ENCODE measurements around the gene TBCCD1. TPM values are rescaled to one million over a fixed set of nuclear protein-coding genes. Genes with fewer than 3 reads are reported as not detected.

Gene TBCCD1
- total RNA-seq, 4 donors from 2014 or later = 16.6 to 19.8 (median 17.6) TPM

- no peak for DNase-seq (ENCODE audit: low spot score in 2 of 2)
- H3K9me3 ChIP-seq = no peaks in the 10 kb centered on the region
- no peak overlapping the region for H3K27ac ChIP-seq
- WGBS = 94% methylated on average over 3 of the region's 3 CpGs
- peaks cover 94% of the 10 kb centered on the region for H3K36me3 ChIP-seq
- H3K4me1 ChIP-seq = no peaks in the 10 kb centered on the region
- H3K27me3 ChIP-seq = no peaks in the 10 kb centered on the region
- no peak for TF ChIP-seq POLR2A (IDR thresholded peaks at IDR 0.05)
- H3K4me3 ChIP-seq = no peak overlapping the region
Observed at GRCh38 chr3:186580785-186581184, 13.6 kb upstream of the TBCCD1 start.

GRCh38 chr3:186577521-186577920, 10.4 kb upstream of the TBCCD1 start:
- no peak overlapping the region for H3K27ac ChIP-seq
- no peaks in the 10 kb centered on the region for H3K27me3 ChIP-seq
- no peaks in the 10 kb centered on the region for H3K4me1 ChIP-seq
- DNase-seq (ENCODE audit: low spot score in 2 of 2) = no peak
- H3K36me3 ChIP-seq = peaks cover 82% of the 10 kb centered on the region
- WGBS = 83% methylated on average over 2 of the region's 2 CpGs
- no peak overlapping the region for H3K4me3 ChIP-seq
- no peaks in the 10 kb centered on the region for H3K9me3 ChIP-seq
- TF ChIP-seq POLR2A (IDR thresholded peaks at IDR 0.05) = no peak
- no peak for TF ChIP-seq CTCF (IDR thresholded peaks at IDR 0.05)
- no peak for TF ChIP-seq EP300 (IDR thresholded peaks at IDR 0.05)

- Histone ChIP-seq H3K4me1 (peaks cover 34% of the 10 kb centered on the region), H3K4me3 (peak overlapping the region; percentile 95), H3K9me3 (no peaks in the 10 kb centered on the region), H3K27me3 (no peaks in the 10 kb centered on the region), H3K36me3 (peaks cover 29% of the 10 kb centered on the region), H3K27ac (no peak overlapping the region)
- 48% methylated on average over 2 of the region's 2 CpGs for WGBS
- DNase-seq (ENCODE audit: low spot score in 2 of 2) = no peak
- no peak for TF ChIP-seq POLR2A (IDR thresholded peaks at IDR 0.05)
- TF ChIP-seq EP300 (IDR thresholded peaks at IDR 0.05) = no peak
- no peak for TF ChIP-seq POLR2AphosphoS5 (IDR thresholded peaks at IDR 0.05)
- TF ChIP-seq CTCF (IDR thresholded peaks at IDR 0.05) = no peak
Observed at GRCh38 chr3:186571644-186572013, 4.5 kb upstream of the TBCCD1 start.

- H3K9me3 ChIP-seq = no peaks in the 10 kb centered on the region
- DNase-seq (ENCODE audit: low spot score in 2 of 2) = peak in 1 of 2 donors; percentile 77
- H3K36me3 ChIP-seq = peaks cover 23% of the 10 kb centered on the region
- no peaks in the 10 kb centered on the region for H3K27me3 ChIP-seq
- WGBS = 9% methylated on average over 21 of the region's 21 CpGs
- H3K4me3 ChIP-seq = peak overlapping the region; percentile 95
- H3K27ac ChIP-seq = peak overlapping the region; percentile 93
- peaks cover 39% of the 10 kb centered on the region for H3K4me1 ChIP-seq
- TF ChIP-seq POLR2AphosphoS5 (IDR thresholded peaks at IDR 0.05) (no peak), CTCF (IDR thresholded peaks at IDR 0.05) (no peak), POLR2A (IDR thresholded peaks at IDR 0.05) (no peak)
Observed at GRCh38 chr3:186570941-186571643, 4.0 kb upstream of the TBCCD1 start.

- TF ChIP-seq EP300 (IDR thresholded peaks at IDR 0.05) (no peak), CTCF (IDR thresholded peaks at IDR 0.05) (no peak), POLR2AphosphoS5 (IDR thresholded peaks at IDR 0.05) (peak in 2 of 3 donors; percentile 38 to 87), POLR2A (IDR thresholded peaks at IDR 0.05) (peak in 1 of 2 donors; percentile 76)
- peak; percentile 99 to 100 for DNase-seq (ENCODE audit: low spot score in 2 of 2)
- H3K27me3 ChIP-seq = no peaks in the 10 kb centered on the region
- peak within 1 kb of the TSS; percentile 93 for H3K27ac ChIP-seq
- peak within 1 kb of the TSS; percentile 95 for H3K4me3 ChIP-seq
- no peaks in the 10 kb centered on the region for H3K9me3 ChIP-seq
- peaks cover 45% of the 10 kb centered on the region for H3K4me1 ChIP-seq
- WGBS = 1% methylated on average over 40 of the region's 59 CpGs
- peaks cover 16% of the 10 kb centered on the region for H3K36me3 ChIP-seq
Observed at GRCh38 chr3:186570096-186570940, 3.2 kb upstream of the TBCCD1 start, which contains the start of gene DNAJB11. Gene DNAJB11 (plus strand): TSS chr3:186570720. CDS start chr3:186570898, 178 bp downstream.
